ENCODE measurements around the gene DEFB123.

- no peak for TF ChIP-seq CTCF (IDR thresholded peaks at IDR 0.05)
- TF ChIP-seq POLR2AphosphoS5 (IDR thresholded peaks at IDR 0.05), result no peak
- no peak for TF ChIP-seq EP300 (IDR thresholded peaks at IDR 0.05)
- TF ChIP-seq POLR2A (IDR thresholded peaks at IDR 0.05), result no peak
Measured at GRCh38 chr20:31418307-31418706, 22.1 kb upstream of the DEFB123 start.

All from gastroesophageal sphincter (tissue), 3 donors.